Trophoblast cell (in vitro differentiated cells and primary cell): ENCODE data around the gene GOLGA8B.

Experiments
- DNase-seq, 2 donors: peaks; one replicate each; pipeline ENCODE4 v3.0.0-alpha.2; 2016
- H2AFZ ChIP-seq: 2 replicates; pipeline ENCODE4 v1.6.1; 2013; ENCODE audit warnings: low read length, moderate library complexity, mild to moderate bottlenecking; ENCODE audit not compliant: insufficient read depth, poor library complexity
- H2AK5ac ChIP-seq: 2 replicates; pipeline ENCODE4 v1.6.1; 2013; ENCODE audit warnings: mild to moderate bottlenecking, low read length
- H2BK120ac ChIP-seq: 2 replicates; pipeline ENCODE4 v1.6.1; 2013; ENCODE audit warnings: low read length, mild to moderate bottlenecking, moderate library complexity; ENCODE audit not compliant: insufficient read depth, poor library complexity
- H2BK12ac ChIP-seq: 2 replicates; pipeline ENCODE4 v1.6.1; 2013; ENCODE audit warnings: mild to moderate bottlenecking, low read length, moderate library complexity
- H2BK5ac ChIP-seq: 2 replicates; pipeline ENCODE4 v1.6.1; 2013; ENCODE audit warnings: low read length, low read depth, moderate library complexity, mild to moderate bottlenecking; ENCODE audit not compliant: poor library complexity
- H3K14ac ChIP-seq: 2 replicates; pipeline ENCODE4 v1.6.1; 2013; ENCODE audit warnings: mild to moderate bottlenecking, low read length
- H3K18ac ChIP-seq: 2 replicates; pipeline ENCODE4 v1.6.1; 2013; ENCODE audit warnings: mild to moderate bottlenecking, low read length
- H3K23ac ChIP-seq: 2 replicates; pipeline ENCODE4 v1.6.1; 2013; ENCODE audit warnings: low read length
- H3K27ac ChIP-seq: 2 replicates; pipeline ENCODE4 v1.5.1; 2013; ENCODE audit warnings: low read depth, mild to moderate bottlenecking, inconsistent platforms, low read length, moderate library complexity
- H3K27me3 ChIP-seq: 2 replicates; pipeline ENCODE4 v1.6.1; 2013; ENCODE audit warnings: inconsistent platforms, mild to moderate bottlenecking, low read length, moderate library complexity; ENCODE audit not compliant: insufficient read depth
- H3K36me3 ChIP-seq, 2 experiments: 1 replicate in 1 of 2; 2 replicates in 1 of 2; pipeline ENCODE4 v1.6.1; 2013; ENCODE audit warnings: low read length in 2 of 2, mild to moderate bottlenecking in 2 of 2, moderate library complexity in 1 of 2; ENCODE audit not compliant: insufficient read depth in 2 of 2, control insufficient read depth in 1 of 2
- H3K4ac ChIP-seq: 2 replicates; pipeline ENCODE4 v1.6.1; 2013; ENCODE audit warnings: low read depth, mild to moderate bottlenecking, low read length, moderate library complexity
- H3K4me1 ChIP-seq, 2 experiments: 1 replicate in 1 of 2; 2 replicates in 1 of 2; pipeline ENCODE4 v1.6.1; 2013; ENCODE audit warnings: low read length in 2 of 2, mild to moderate bottlenecking in 2 of 2, moderate library complexity in 1 of 2; ENCODE audit not compliant: insufficient read depth in 2 of 2, control insufficient read depth in 1 of 2
- H3K4me2 ChIP-seq: 2 replicates; pipeline ENCODE4 v1.6.1; 2013; ENCODE audit warnings: inconsistent platforms, mild to moderate bottlenecking, low read length, moderate library complexity
- H3K4me3 ChIP-seq: 2 replicates; pipeline ENCODE4 v1.5.1; 2013; ENCODE audit warnings: mild to moderate bottlenecking, low read depth, low read length, inconsistent platforms
- H3K79me1 ChIP-seq: one replicate; pipeline ENCODE4 v1.6.1; 2013; ENCODE audit warnings: low read length
- H3K79me2 ChIP-seq: 2 replicates; pipeline ENCODE4 v1.6.1; 2013; ENCODE audit warnings: low read length, mild to moderate bottlenecking; ENCODE audit not compliant: control insufficient read depth, insufficient read depth, poor library complexity
- H3K9ac ChIP-seq: 2 replicates; pipeline ENCODE4 v1.6.1; 2013; ENCODE audit warnings: mild to moderate bottlenecking, low read length
- H3K9me3 ChIP-seq: 2 replicates; pipeline ENCODE4 v1.6.1; 2013; ENCODE audit warnings: low read depth, mild to moderate bottlenecking, control low read depth, inconsistent platforms, low read length; ENCODE audit not compliant: insufficient read depth
- H4K12ac ChIP-seq: 2 replicates; pipeline ENCODE4 v1.6.1; 2013; ENCODE audit warnings: low read depth, mild to moderate bottlenecking, low read length, moderate library complexity
- H4K8ac ChIP-seq: 2 replicates; pipeline ENCODE4 v1.6.1; 2013; ENCODE audit warnings: low read depth, mild to moderate bottlenecking, low read length, moderate library complexity
- H4K91ac ChIP-seq: one replicate; pipeline ENCODE4 v1.6.1; 2013; ENCODE audit warnings: low read depth, mild to moderate bottlenecking, low read length, moderate library complexity
- WGBS: extraction: QIAGEN DNeasy Blood & Tissue Kit; methylation state at CpG from one replicate; pipeline ENCODE4 v1.1.7; 2013; ENCODE audit warnings: missing lambda C conversion rate; ENCODE audit not compliant: insufficient read length, insufficient coverage; ENCODE audit errors: extremely low coverage; 5-methylcytosine and 5-hydroxymethylcytosine counted together

GOLGA8B gene

DNA sequence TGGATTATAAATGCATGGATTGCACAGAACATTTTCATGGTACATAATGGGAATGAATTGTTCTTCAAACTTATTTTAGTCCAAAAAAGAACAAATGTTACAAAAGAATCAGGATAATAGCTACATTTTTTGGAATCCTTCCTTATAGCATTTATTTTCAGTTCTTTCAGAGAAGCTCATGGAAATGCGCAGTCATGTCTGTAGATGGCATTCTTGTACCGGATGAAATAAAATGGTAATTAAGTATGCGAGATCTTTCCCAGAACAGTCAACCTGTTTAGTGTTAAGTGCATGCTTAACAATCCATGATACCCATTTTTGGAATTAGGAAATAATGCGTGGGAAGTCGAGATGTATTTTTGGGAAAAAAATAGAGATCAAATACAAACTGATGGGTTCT, 38.2 kb upstream of the GOLGA8B start:
- no peaks in the 10 kb centered on the region for H3K9me3 ChIP-seq
- no peaks in the 10 kb centered on the region for H3K4me1 ChIP-seq
- no peaks in the 10 kb centered on the region for H3K27me3 ChIP-seq
- H3K79me2 ChIP-seq: no peaks in the 10 kb centered on the region
- H3K14ac ChIP-seq: no peak overlapping the region
- H3K4me3 ChIP-seq: no peak overlapping the region
- no peak overlapping the region for H3K27ac ChIP-seq
- no peak overlapping the region for H3K18ac ChIP-seq
- DNase-seq: peak in 1 of 2 donors; percentile 16
- H2BK12ac ChIP-seq: no peak overlapping the region
- no peaks in the 10 kb centered on the region for H3K79me1 ChIP-seq
- H3K23ac ChIP-seq: no peak overlapping the region
- H3K9ac ChIP-seq: no peak overlapping the region
- no peak overlapping the region for H4K91ac ChIP-seq
- no peak overlapping the region for H2AK5ac ChIP-seq
- no peak overlapping the region for H3K4me2 ChIP-seq
- H3K36me3 ChIP-seq: no peaks in the 10 kb centered on the region
- H2AFZ ChIP-seq: no peak overlapping the region
- WGBS: 100% methylated on average over 2 of the region's 5 CpGs
- no peak overlapping the region for H2BK120ac ChIP-seq
- H2BK5ac ChIP-seq: no peak overlapping the region
- H3K4ac ChIP-seq: no peak overlapping the region
- no peak overlapping the region for H4K12ac ChIP-seq
- no peak overlapping the region for H4K8ac ChIP-seq

DNA sequence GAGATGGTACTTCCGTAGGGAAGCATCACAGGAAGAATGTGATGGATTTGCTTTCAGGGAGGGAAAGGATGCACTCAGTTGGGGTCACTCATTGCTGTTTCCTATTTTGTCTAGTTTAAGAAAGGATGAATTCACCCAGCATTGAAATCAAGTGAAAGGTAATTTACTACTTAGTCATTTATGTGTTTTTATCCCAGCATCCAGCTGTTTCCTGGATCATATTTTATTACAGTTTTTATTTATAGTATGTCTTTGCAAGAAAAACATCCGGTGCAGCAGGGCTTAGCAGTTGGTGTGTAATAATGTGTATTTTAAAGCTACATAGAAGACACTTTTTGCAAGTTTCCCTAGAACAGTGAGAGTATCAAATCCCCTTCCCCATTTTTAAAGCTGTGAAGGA, 37.4 kb upstream of the GOLGA8B start:
- Histone ChIP-seq H2BK5ac (no peak overlapping the region), H3K4me1 (no peaks in the 10 kb centered on the region), H3K14ac (no peak overlapping the region), H3K27me3 (no peaks in the 10 kb centered on the region), H3K9ac (no peak overlapping the region), H2BK12ac (no peak overlapping the region), H2BK120ac (no peak overlapping the region), H4K91ac (no peak overlapping the region), H3K79me1 (no peaks in the 10 kb centered on the region), H3K23ac (no peak overlapping the region), H3K4ac (no peak overlapping the region), H3K79me2 (no peaks in the 10 kb centered on the region), H3K4me3 (no peak overlapping the region), H3K9me3 (no peaks in the 10 kb centered on the region), H4K8ac (no peak overlapping the region), H3K27ac (no peak overlapping the region), H3K36me3 (no peaks in the 10 kb centered on the region), H2AK5ac (no peak overlapping the region), H3K18ac (no peak overlapping the region), H2AFZ (no peak overlapping the region), H3K4me2 (no peak overlapping the region), H4K12ac (no peak overlapping the region)
- no peak for DNase-seq
- WGBS: no CpG with 5 or more reads among the region's 2 CpGs

DNA sequence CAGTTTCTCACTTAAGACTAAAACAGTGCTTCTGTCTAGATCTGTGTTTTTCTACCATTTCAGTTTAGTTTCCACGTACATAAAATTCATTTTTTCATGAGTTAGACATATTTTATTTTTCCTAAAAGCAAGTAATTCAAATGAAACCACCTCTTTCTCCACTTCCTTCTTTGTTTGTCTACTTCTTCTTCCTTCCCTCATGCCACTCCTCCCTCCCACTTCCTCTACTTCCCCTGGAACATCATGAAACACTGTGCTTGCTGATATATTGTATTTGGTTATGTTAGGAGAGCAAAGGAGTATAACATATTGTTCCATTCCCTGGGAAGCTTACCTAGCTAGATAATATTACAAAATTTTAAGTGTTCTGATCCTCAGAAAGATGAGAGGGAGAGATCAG, 36.7 kb upstream of the GOLGA8B start:
- Histone ChIP-seq H2AK5ac (no peak overlapping the region), H3K9me3 (no peaks in the 10 kb centered on the region), H3K36me3 (no peaks in the 10 kb centered on the region), H3K14ac (no peak overlapping the region), H2BK120ac (no peak overlapping the region), H4K8ac (no peak overlapping the region), H2BK5ac (no peak overlapping the region), H3K18ac (no peak overlapping the region), H3K4me2 (no peak overlapping the region), H3K27ac (no peak overlapping the region), H3K79me2 (no peaks in the 10 kb centered on the region), H3K27me3 (no peaks in the 10 kb centered on the region), H2BK12ac (no peak overlapping the region), H4K12ac (no peak overlapping the region), H3K4me3 (no peak overlapping the region), H4K91ac (no peak overlapping the region), H2AFZ (no peak overlapping the region), H3K9ac (no peak overlapping the region), H3K4ac (no peak overlapping the region), H3K79me1 (no peaks in the 10 kb centered on the region), H3K4me1 (no peaks in the 10 kb centered on the region), H3K23ac (no peak overlapping the region)
- DNase-seq: no peak
- no CpG with 5 or more reads among the region's 1 CpG for WGBS

DNA sequence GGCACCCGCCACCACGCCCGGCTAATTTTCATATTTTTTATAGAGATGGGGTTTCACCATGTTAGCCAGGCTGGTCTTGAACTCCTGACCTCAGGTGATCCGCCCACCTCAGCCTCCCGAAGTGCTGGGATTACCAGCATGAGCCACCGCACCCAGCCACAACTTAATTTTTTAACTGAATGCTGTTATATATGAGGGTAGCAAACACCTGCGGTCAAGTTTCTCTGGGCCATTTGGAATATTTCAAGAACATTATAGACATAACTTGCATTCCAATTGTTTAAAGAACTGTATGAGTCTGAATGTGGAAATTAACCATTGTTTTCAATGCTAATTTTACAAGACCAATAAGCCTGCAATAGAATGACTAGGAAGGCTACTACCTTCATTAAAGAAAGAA, 35.7 kb upstream of the GOLGA8B start:
- no CpG with 5 or more reads among the region's 7 CpGs for WGBS
- Histone ChIP-seq H3K9me3 (no peaks in the 10 kb centered on the region), H4K91ac (no peak overlapping the region), H4K12ac (no peak overlapping the region), H4K8ac (no peak overlapping the region), H3K4me3 (no peak overlapping the region), H3K27me3 (no peaks in the 10 kb centered on the region), H2BK12ac (no peak overlapping the region), H3K9ac (no peak overlapping the region), H3K23ac (no peak overlapping the region), H3K14ac (no peak overlapping the region), H3K4me1 (no peaks in the 10 kb centered on the region), H2AK5ac (no peak overlapping the region), H3K79me1 (no peaks in the 10 kb centered on the region), H2BK5ac (no peak overlapping the region), H3K18ac (no peak overlapping the region), H2BK120ac (no peak overlapping the region), H3K4ac (no peak overlapping the region), H3K79me2 (no peaks in the 10 kb centered on the region), H3K36me3 (no peaks in the 10 kb centered on the region), H3K27ac (no peak overlapping the region), H3K4me2 (no peak overlapping the region), H2AFZ (no peak overlapping the region)
- peak; percentile 68 to 81 for DNase-seq
